HG02571 (cell line): ENCODE results near the gene MUC13.

Experiments used
- ATAC-seq: cut with Tn5 transposase; IDR thresholded peaks from one replicate; pipeline ENCODE4 v1.9.1; 2021; ENCODE audit warnings: mild to moderate bottlenecking, moderate library complexity; ENCODE audit not compliant: unreplicated experiment

Gene MUC13

GRCh38 chr3:124950026-124950425 is 15.5 kb upstream of the MUC13 start:
- ATAC-seq = no peak

- ATAC-seq = no peak
These were observed 8.1 kb upstream of the MUC13 start for GRCh38 chr3:124942613-124943012.

GRCh38 chr3:124941771-124942170 is 7.2 kb upstream of the MUC13 start:
- no peak for ATAC-seq

- no peak for ATAC-seq
These were observed 5.1 kb upstream of the MUC13 start for GRCh38 chr3:124939661-124940060.

- ATAC-seq = no peak
These were observed 4.3 kb upstream of the MUC13 start for GRCh38 chr3:124938896-124939295.

GRCh38 chr3:124937049-124937448 is 2.5 kb upstream of the MUC13 start:
- no peak for ATAC-seq

GRCh38 chr3:124935794-124936542 is 1.4 kb upstream of the MUC13 start:
- no peak for ATAC-seq

GRCh38 chr3:124935264-124935663 is 713 bp upstream of the MUC13 start:
- ATAC-seq = no peak

GRCh38 chr3:124928333-124929202 is 6.0 kb downstream of the MUC13 start:
- no peak for ATAC-seq

GRCh38 chr3:124927574-124928045 is 6.9 kb downstream of the MUC13 start:
- no peak for ATAC-seq

GRCh38 chr3:124926426-124927101 is 8.0 kb downstream of the MUC13 start:
- no peak for ATAC-seq

GRCh38 chr3:124924741-124925140 is 9.8 kb downstream of the MUC13 start:
- no peak for ATAC-seq

GRCh38 chr3:124923833-124924232 is 10.7 kb downstream of the MUC13 start:
- no peak for ATAC-seq

- no peak for ATAC-seq
These were observed 13.8 kb downstream of the MUC13 start for GRCh38 chr3:124920718-124921117.

- no peak for ATAC-seq
These were observed 14.8 kb downstream of the MUC13 start for GRCh38 chr3:124919756-124920155.

- ATAC-seq = no peak
These were observed 16.0 kb downstream of the MUC13 start for GRCh38 chr3:124918524-124918923.

GRCh38 chr3:124916837-124917409 is 17.6 kb downstream of the MUC13 start:
- no peak for ATAC-seq

GRCh38 chr3:124915254-124915653 is 19.3 kb downstream of the MUC13 start:
- ATAC-seq = no peak

- no peak for ATAC-seq
These were observed 26.6 kb downstream of the MUC13 start for GRCh38 chr3:124907957-124908356.

- no peak for ATAC-seq
These were observed 29.6 kb downstream of the MUC13 start for GRCh38 chr3:124904835-124905492.
